ENCODE results near the gene MARCHF4. TPM values are rescaled to one million over a fixed set of nuclear protein-coding genes. Genes with fewer than 3 reads are reported as not detected.

MARCHF4 gene
- total RNA-seq, 1 experiment from 2014 or later = 0.26 TPM

DNA sequence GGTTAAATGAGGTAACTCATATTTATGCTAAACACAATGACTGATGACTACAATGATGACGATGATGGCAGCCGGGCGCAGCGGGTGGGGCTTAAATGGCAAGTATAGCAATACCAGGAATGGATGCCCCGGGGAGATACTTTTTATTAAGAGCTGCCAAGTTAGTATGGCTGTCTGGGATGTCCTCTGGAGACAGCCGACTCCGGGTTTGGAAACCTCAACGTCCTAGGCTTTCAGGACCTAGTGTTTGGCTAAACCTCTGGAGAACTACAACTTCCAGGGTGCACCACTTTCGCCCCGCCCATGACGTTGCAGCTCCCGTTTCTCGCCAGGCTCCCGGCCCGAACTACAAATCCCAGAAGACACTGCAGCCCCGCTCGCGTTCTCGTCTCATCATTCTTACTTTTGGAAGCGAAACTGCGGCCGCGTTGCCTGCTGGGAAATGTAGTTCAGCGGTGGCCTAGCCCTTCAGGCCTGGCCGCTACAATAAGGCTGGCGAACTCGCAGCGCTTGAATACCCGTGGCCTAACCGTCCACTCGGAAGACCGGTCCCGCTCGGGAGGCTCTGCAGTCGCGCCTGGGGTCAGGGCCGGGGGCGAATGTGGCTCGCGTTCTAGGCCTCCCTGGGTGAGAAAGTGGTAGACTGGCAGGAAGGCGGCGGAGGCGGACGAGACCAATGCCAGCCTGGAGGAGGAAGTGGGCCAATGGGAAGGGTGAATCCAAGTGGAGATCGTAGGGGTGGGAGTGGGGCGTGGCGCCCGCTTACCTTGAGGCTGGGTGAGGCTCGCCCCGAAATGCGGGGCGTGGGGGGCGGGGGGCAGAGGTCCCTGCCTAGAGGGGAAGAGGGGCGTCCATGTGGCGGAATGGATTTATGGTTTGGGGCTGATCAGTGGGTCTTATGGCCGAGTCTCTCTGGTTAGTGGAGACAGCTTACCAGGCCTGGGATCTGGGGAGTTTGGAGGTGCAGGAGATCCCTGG is 40.0 kb upstream of the MARCHF4 start, which contains the start of gene SMARCAL1:
Gene SMARCAL1, plus strand, starts transcription at position 463 of the 978 bp plus-strand sequence. CDS start 2,221 bp downstream, outside the sequence.
- H4K5ac ChIP-seq (ENCODE audit: insufficient read length, low read depth, low read length) = no peak within 1 kb of the TSS

More for the DNA sequence above, 40.0 kb upstream of the MARCHF4 start, which contains the start of gene SMARCAL1:
- Histone ChIP-seq H2AK5ac (ENCODE audit: insufficient read length, low read length) (no peak within 1 kb of the TSS), H3K79me1 (ENCODE audit: insufficient read depth, low read depth, low read length, poor library complexity, severe bottlenecking) (no peaks in the 10 kb centered on the region), H3K4me1 (ENCODE audit: insufficient read depth, low read length) (no peaks in the 10 kb centered on the region), H3K56ac (ENCODE audit: insufficient read length, low read depth, low read length) (no peak within 1 kb of the TSS), H2BK5ac (ENCODE audit: insufficient read length, low read length) (peak within 1 kb of the TSS; percentile 35), H3K23ac (ENCODE audit: insufficient read length, low read depth, low read length) (no peak within 1 kb of the TSS), H3K27ac (ENCODE audit: insufficient read length, low read depth, low read length) (no peak within 1 kb of the TSS), H2BK12ac (ENCODE audit: insufficient read length, low read depth, low read length) (no peak within 1 kb of the TSS), H3K9ac (ENCODE audit: extremely low read depth, insufficient read length, low read length) (peak within 1 kb of the TSS; percentile 87), H3K79me2 (ENCODE audit: insufficient read depth, low read length) (no peaks in the 10 kb centered on the region), H2BK15ac (ENCODE audit: low read depth, low read length) (no peak within 1 kb of the TSS), H2BK20ac (ENCODE audit: low read depth, low read length, poor library complexity, severe bottlenecking) (no peak within 1 kb of the TSS), H3K4ac (ENCODE audit: low read depth, low read length) (no peak within 1 kb of the TSS), H2AFZ (ENCODE audit: low read length) (peak within 1 kb of the TSS; percentile 74), H3K23me2 (ENCODE audit: insufficient read length, low read depth, low read length, poor library complexity, severe bottlenecking) (no peaks in the 10 kb centered on the region), H3K4me2 (ENCODE audit: insufficient read depth, insufficient read length, low read length) (peak within 1 kb of the TSS; percentile 52), H4K91ac (ENCODE audit: insufficient read length, low read depth, low read length) (no peak within 1 kb of the TSS), H2BK120ac (ENCODE audit: low read depth, low read length, poor library complexity, severe bottlenecking) (no peak within 1 kb of the TSS), H3K9me3 (ENCODE audit: control insufficient read depth, low read depth, low read length) (no peaks in the 10 kb centered on the region), H3K27me3 (ENCODE audit: insufficient read depth, low read length) (no peaks in the 10 kb centered on the region), H4K8ac (replicated peaks; ENCODE audit: insufficient read length, low read depth, low read length) (no peak within 1 kb of the TSS), H4K20me1 (ENCODE audit: control insufficient read depth, insufficient read depth, insufficient read length) (no peaks in the 10 kb centered on the region), H3K14ac (ENCODE audit: insufficient read depth, low read length) (peak within 1 kb of the TSS; percentile 96), H3T11ph (ENCODE audit: low read length) (no peak within 1 kb of the TSS), H3K18ac (ENCODE audit: insufficient read length, low read depth, low read length) (peak within 1 kb of the TSS; percentile 96)
- TF ChIP-seq, protein P1, sequence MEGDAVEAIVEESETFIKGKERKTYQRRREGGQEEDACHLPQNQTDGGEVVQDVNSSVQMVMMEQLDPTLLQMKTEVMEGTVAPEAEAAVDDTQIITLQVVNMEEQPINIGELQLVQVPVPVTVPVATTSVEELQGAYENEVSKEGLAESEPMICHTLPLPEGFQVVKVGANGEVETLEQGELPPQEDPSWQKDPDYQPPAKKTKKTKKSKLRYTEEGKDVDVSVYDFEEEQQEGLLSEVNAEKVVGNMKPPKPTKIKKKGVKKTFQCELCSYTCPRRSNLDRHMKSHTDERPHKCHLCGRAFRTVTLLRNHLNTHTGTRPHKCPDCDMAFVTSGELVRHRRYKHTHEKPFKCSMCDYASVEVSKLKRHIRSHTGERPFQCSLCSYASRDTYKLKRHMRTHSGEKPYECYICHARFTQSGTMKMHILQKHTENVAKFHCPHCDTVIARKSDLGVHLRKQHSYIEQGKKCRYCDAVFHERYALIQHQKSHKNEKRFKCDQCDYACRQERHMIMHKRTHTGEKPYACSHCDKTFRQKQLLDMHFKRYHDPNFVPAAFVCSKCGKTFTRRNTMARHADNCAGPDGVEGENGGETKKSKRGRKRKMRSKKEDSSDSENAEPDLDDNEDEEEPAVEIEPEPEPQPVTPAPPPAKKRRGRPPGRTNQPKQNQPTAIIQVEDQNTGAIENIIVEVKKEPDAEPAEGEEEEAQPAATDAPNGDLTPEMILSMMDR (conservative IDR thresholded peaks at IDR 0.05) = no peak
- no CpG with 5 or more reads among the region's 56 CpGs for WGBS (ENCODE audit: extremely low coverage, insufficient read length, low lambda C conversion rate)
- Mint-ChIP-seq H3K27me3 (ENCODE audit: low read depth) (no peaks in the 10 kb centered on the region), H3K36me3 (ENCODE audit: insufficient read depth in 1 of 3, low read depth in 3 of 3) (peaks cover 2 to 14% (median 10%) of the 10 kb centered on the region in 3 experiments; a peak in 5 of 7 replicates), H3K27ac (peak within 1 kb of the TSS in 2 of 3 experiments; percentile 92 to 97; a peak in 5 of 7 replicates), H3K4me3 (peak within 1 kb of the TSS; percentile 93), H3K9me3 (no peaks in the 10 kb centered on the region), H3K4me1 (peaks cover 23 to 27% of the 10 kb centered on the region in 2 experiments)
- peak; percentile 99 for DNase-seq
